Dendritic cell treated with granulocyte-macrophage colony-stimulating factor and Interleukin-4, amounts not matched to agents 40 ng/mL and 50 ng/mL, for 4 days (primary cell): ENCODE measurements around the gene WRNIP1.
"Not testable (repeated sequence)": the region's sequence is repeated elsewhere in the genome, so short reads cannot be mapped to it uniquely, and the experiment has no call there.

ENCODE experiments used
- H3K27ac Mint-ChIP-seq: one replicate; pipeline ENCODE4 v1.8.0; 2022; ENCODE audit warnings: mild to moderate bottlenecking, mixed read lengths
- H3K27me3 Mint-ChIP-seq: one replicate; pipeline ENCODE4 v1.8.0; 2022; ENCODE audit warnings: mild to moderate bottlenecking, mixed read lengths
- H3K36me3 Mint-ChIP-seq: one replicate; pipeline ENCODE4 v1.8.0; 2022; ENCODE audit warnings: low read depth, mixed read lengths
- H3K4me1 Mint-ChIP-seq: one replicate; pipeline ENCODE4 v1.8.0; 2022; ENCODE audit warnings: low read depth, mixed read lengths
- H3K4me3 Mint-ChIP-seq: one replicate; pipeline ENCODE4 v1.8.0; 2022; ENCODE audit warnings: mild to moderate bottlenecking, moderate library complexity, mixed read lengths
- H3K9me3 Mint-ChIP-seq: one replicate; pipeline ENCODE4 v1.8.0; 2022; ENCODE audit warnings: mixed read lengths
- intact Hi-C: fragments of 100-400 bp; cut with micrococcal nuclease; formaldehyde crosslinking; loops from one replicate; pipeline ENCODE4 v1.15.0; 2022

The WRNIP1 gene

GRCh38 chr6:2760882-2761842 is 4.0 kb upstream of the WRNIP1 start:
- Mint-ChIP-seq H3K4me1 (peaks cover 22% of the 10 kb centered on the region), H3K4me3 (no peak overlapping the region), H3K36me3 (peaks cover 5% of the 10 kb centered on the region), H3K27ac (no peak overlapping the region), H3K27me3 (no peaks in the 10 kb centered on the region), H3K9me3 (no peaks in the 10 kb centered on the region)
- intact Hi-C loops = no loop called here

- H3K36me3 Mint-ChIP-seq, intact Hi-C loops, H3K27me3 Mint-ChIP-seq, H3K9me3 Mint-ChIP-seq: not testable (repeated sequence)
- peak overlapping the region; percentile 98 for H3K27ac Mint-ChIP-seq
- peaks cover 32% of the 10 kb centered on the region for H3K4me1 Mint-ChIP-seq
- H3K4me3 Mint-ChIP-seq = peak overlapping the region; percentile 21
Measured at GRCh38 chr6:2762868-2763267, 2.3 kb upstream of the WRNIP1 start.

GRCh38 chr6:2763345-2763841 is 1.8 kb upstream of the WRNIP1 start:
- intact Hi-C loops = no loop called here
- H3K9me3 Mint-ChIP-seq = no peaks in the 10 kb centered on the region
- H3K4me3 Mint-ChIP-seq = peak overlapping the region; percentile 84
- peaks cover 11% of the 10 kb centered on the region for H3K36me3 Mint-ChIP-seq
- peaks cover 37% of the 10 kb centered on the region for H3K4me1 Mint-ChIP-seq
- peak overlapping the region; percentile 98 for H3K27ac Mint-ChIP-seq
- H3K27me3 Mint-ChIP-seq = no peaks in the 10 kb centered on the region

- peak overlapping the region; percentile 98 for H3K27ac Mint-ChIP-seq
- H3K36me3 Mint-ChIP-seq = peaks cover 16% of the 10 kb centered on the region
- H3K4me1 Mint-ChIP-seq = peaks cover 42% of the 10 kb centered on the region
- no peaks in the 10 kb centered on the region for H3K9me3 Mint-ChIP-seq
- intact Hi-C loops = no loop called here
- H3K4me3 Mint-ChIP-seq = peak overlapping the region; percentile 84
- H3K27me3 Mint-ChIP-seq = no peaks in the 10 kb centered on the region
Measured at GRCh38 chr6:2763876-2764540, 1.2 kb upstream of the WRNIP1 start.

DNA sequence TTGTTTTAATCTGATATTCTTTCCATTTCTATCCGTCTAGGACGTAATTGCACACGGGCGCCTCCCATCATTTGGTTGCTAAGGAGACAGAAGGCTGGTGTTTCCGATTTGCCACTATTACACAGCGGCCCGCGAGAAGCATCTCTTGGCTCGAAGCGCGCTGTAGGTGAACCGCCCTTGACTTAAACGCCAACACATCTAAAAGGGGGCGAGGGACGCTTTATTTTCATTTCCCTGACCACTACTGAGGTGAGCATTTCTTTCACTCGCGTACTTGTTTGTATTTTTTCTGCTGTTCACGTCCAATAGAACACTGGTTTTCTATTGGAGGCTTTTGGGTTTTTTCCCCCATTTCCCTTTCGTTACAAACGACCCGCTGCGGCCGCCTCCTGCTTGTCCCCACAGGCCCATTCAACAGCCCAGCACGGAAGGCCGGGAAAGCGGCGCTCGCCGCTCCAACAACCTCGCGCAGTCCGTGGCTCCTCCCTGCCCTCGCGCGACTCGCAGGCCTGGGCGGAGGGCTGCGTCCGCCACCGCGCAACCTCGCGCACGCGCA is 505 bp upstream of the WRNIP1 start:
- H3K27ac Mint-ChIP-seq = peak overlapping the region; percentile 98
- intact Hi-C loops = no loop called here
- H3K36me3 Mint-ChIP-seq = peaks cover 16% of the 10 kb centered on the region
- peaks cover 43% of the 10 kb centered on the region for H3K4me1 Mint-ChIP-seq
- no peaks in the 10 kb centered on the region for H3K9me3 Mint-ChIP-seq
- peak overlapping the region; percentile 84 for H3K4me3 Mint-ChIP-seq
- no peaks in the 10 kb centered on the region for H3K27me3 Mint-ChIP-seq

- Mint-ChIP-seq H3K27me3 (no peaks in the 10 kb centered on the region), H3K4me3 (peak overlapping the region; percentile 84), H3K4me1 (peaks cover 51% of the 10 kb centered on the region), H3K36me3 (peaks cover 28% of the 10 kb centered on the region), H3K9me3 (no peaks in the 10 kb centered on the region), H3K27ac (peak overlapping the region; percentile 98)
- intact Hi-C loops = no loop called here
Measured at GRCh38 chr6:2765896-2766766, 938 bp downstream of the WRNIP1 start.

DNA sequence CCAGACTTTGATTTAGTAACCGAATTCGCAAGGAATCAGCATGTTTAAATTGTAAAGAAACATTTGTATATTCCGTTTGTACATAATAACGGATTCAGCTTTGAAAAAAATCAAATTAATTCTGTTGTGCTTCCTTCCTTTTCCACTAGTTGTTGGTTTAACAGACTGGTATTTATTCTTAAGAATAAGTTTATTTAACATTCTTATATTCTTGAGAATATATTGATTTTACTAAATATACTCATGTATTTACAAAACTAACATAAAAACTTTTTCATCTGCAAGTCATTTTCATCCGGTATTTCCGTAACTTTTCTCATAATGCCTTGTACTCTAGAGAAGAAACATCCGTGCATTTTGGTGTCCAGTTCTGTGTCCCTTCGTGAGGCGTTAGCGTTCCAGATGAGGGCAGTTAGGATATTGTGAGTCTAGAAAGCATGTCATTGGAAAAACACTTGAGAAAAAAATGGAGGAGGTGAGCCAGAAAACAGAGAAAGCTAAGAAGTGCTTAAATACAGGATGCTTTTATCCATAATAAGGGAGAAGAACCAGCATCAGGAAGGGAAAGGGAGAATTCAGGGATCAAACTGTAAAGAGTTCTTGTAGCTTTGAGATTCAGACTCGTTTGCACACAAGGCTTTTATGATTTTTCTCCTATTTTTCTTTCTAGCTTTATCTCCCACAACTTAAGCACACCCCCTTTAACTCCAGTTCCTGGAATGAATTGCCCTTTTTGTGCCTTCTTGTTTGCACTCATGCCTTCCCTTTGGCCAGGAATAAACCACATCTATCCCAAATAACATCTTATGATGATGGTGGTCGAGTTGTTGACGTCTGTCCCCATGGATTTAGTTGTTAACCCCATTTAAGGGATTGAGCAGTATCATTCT is 1.8 kb downstream of the WRNIP1 start:
- peaks cover 35% of the 10 kb centered on the region for H3K36me3 Mint-ChIP-seq
- intact Hi-C loops = no loop called here
- H3K27me3 Mint-ChIP-seq = no peaks in the 10 kb centered on the region
- no peaks in the 10 kb centered on the region for H3K9me3 Mint-ChIP-seq
- H3K4me1 Mint-ChIP-seq = peaks cover 51% of the 10 kb centered on the region
- H3K4me3 Mint-ChIP-seq = peak overlapping the region; percentile 84
- H3K27ac Mint-ChIP-seq = peak overlapping the region; percentile 98

DNA sequence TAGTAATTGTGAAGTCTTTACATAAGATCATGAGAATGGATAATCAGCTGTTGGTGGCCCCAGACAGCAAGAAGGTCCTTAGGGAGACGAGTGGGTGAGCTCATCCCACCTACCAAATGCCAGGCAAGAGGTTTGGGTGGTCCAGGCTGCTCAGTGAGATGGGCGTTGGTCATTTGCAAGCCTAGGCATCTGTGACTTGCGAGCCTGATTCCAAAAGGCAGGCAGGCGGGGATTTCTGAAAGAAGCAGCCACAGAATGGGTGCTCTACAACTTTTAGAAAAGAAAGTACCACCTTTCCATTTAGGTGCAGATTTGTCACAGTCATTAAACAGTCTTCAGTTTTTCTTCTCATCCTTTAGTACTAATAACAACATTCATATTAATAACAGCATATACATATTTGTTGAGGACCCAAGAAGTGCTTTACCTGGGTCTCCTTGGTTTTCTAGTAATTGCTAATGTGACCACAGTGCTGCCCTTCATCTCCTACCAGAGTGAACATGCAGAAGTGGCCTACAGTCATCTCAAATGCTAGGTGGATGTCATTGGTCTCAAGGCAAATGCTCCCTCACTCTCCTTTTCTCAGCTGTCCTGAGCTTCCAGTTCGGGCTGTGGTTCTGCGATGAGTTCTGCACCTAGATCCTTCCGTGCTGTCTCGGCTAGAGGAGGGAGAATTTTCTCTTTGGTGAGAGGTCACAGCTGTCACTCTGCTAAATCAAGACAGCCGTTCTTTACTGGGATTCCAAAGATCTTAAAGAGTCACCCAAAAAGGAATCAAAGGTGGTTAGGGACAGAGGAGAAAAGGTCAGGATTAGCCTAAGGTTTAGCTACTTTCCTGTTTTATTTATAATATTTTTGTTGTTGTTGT is 2.7 kb downstream of the WRNIP1 start:
- peak overlapping the region; percentile 11 for H3K27ac Mint-ChIP-seq
- H3K36me3 Mint-ChIP-seq = peaks cover 38% of the 10 kb centered on the region
- H3K9me3 Mint-ChIP-seq = no peaks in the 10 kb centered on the region
- H3K27me3 Mint-ChIP-seq = no peaks in the 10 kb centered on the region
- peak overlapping the region; percentile 72 for H3K4me3 Mint-ChIP-seq
- H3K4me1 Mint-ChIP-seq = peaks cover 46% of the 10 kb centered on the region
- intact Hi-C loops = no loop called here

- Mint-ChIP-seq H3K4me1 (peaks cover 44% of the 10 kb centered on the region), H3K27ac (no peak overlapping the region), H3K9me3 (no peaks in the 10 kb centered on the region), H3K27me3 (no peaks in the 10 kb centered on the region), H3K4me3 (peak overlapping the region; percentile 45), H3K36me3 (peaks cover 46% of the 10 kb centered on the region)
- intact Hi-C loops = no loop called here
Measured at GRCh38 chr6:2768696-2769095, 3.5 kb downstream of the WRNIP1 start.

DNA sequence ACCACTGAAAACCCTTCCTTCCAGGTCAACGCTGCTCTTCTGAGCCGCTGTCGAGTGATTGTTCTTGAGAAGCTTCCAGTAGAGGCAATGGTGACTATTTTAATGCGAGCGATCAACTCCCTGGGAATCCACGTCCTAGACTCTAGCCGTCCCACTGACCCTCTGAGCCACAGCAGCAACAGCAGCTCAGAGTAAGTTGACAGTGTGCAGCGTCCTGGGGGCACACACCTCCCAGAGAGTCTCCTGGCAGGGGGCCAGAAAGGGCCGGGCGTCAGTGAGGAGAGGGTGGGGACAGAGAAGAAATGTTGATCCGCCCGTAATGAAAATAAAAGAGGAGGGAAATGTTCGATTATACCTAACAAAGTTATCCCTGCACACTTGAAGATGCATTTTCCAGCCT is 5.0 kb downstream of the WRNIP1 start:
- intact Hi-C loops = loop anchor here (10.0 kb wide), 1 partner anchor 65 kb away; no protein-coding TSS in a partner anchor
- Mint-ChIP-seq H3K4me3 (peak overlapping the region; percentile 37), H3K27ac (no peak overlapping the region), H3K36me3 (peaks cover 59% of the 10 kb centered on the region), H3K4me1 (peaks cover 44% of the 10 kb centered on the region), H3K9me3 (no peaks in the 10 kb centered on the region), H3K27me3 (no peaks in the 10 kb centered on the region)

GRCh38 chr6:2771079-2771478 is 5.9 kb downstream of the WRNIP1 start:
- intact Hi-C loops = loop anchor here (10.0 kb wide), 1 partner anchor 64 kb away; no protein-coding TSS in a partner anchor
- Mint-ChIP-seq H3K36me3 (peaks cover 61% of the 10 kb centered on the region), H3K27me3 (no peaks in the 10 kb centered on the region), H3K4me1 (peaks cover 47% of the 10 kb centered on the region), H3K27ac (no peak overlapping the region), H3K4me3 (no peak overlapping the region), H3K9me3 (no peaks in the 10 kb centered on the region)

GRCh38 chr6:2772840-2773239 is 7.6 kb downstream of the WRNIP1 start:
- Mint-ChIP-seq H3K27me3 (no peaks in the 10 kb centered on the region), H3K4me1 (peaks cover 36% of the 10 kb centered on the region), H3K27ac (no peak overlapping the region), H3K9me3 (no peaks in the 10 kb centered on the region), H3K4me3 (no peak overlapping the region), H3K36me3 (peaks cover 67% of the 10 kb centered on the region)
- intact Hi-C loops = loop anchor here (10.0 kb wide), 1 partner anchor 62 kb away; no protein-coding TSS in a partner anchor
